ENCODE measurements around the gene ST8SIA5. TPM values are rescaled to one million over a fixed set of nuclear protein-coding genes. Genes with fewer than 3 reads are reported as not detected.

ST8SIA5 gene
- total RNA-seq, 1 donor from 2014 or later, result 0.29 TPM

DNA sequence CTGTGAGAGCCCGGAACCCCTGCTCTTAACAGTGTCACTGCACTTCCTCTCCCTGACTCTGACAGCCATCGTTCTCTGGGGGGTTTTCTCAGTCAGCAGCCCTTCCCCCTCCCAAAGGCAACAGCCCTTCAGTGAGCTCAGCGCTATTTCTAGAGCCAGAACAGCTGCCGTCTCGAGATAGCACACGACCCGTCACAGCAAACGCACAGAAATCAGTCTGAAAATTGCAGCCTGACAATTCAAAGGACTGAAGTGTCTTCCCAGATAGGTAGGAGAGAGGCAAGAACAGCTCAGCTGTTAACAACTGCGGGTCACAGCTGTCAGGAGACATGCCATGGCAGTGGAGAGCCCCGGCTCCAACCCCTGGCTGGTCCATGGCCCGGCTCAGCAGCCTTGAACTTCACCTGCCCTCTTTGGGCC, 45.4 kb downstream of the ST8SIA5 start:
- DNase-seq (ENCODE audit: low spot score), result no peak

- no peak for DNase-seq (ENCODE audit: low spot score)
These were observed 49.9 kb downstream of the ST8SIA5 start for GRCh38 chr18:46706968-46707367.

GRCh38 chr18:46705521-46705920, 51.3 kb downstream of the ST8SIA5 start:
- no peak for DNase-seq (ENCODE audit: low spot score)

DNA sequence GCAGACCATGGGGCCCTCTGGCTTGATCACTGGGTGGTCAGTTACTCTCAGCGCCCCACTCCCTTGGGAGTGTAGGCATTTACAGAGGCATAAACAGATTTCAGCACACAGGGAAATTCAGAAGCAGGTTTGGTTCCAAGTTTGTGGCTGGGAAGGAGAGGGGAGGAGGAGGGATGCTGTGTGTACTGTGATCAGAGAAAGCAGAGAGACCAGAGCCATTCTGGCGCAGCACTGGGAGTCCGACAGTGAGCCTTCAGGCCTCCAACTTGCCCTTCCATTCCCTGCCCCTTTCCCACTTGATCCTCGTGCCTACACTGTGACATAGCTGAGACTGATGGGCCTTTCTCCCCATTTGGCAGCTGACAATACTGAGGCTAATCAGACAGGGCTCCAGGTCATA, 52.0 kb downstream of the ST8SIA5 start:
- DNase-seq (ENCODE audit: low spot score), result no peak

GRCh38 chr18:46704189-46704588, 52.7 kb downstream of the ST8SIA5 start:
- no peak for DNase-seq (ENCODE audit: low spot score)

- no peak for DNase-seq (ENCODE audit: low spot score)
These were observed 54.4 kb downstream of the ST8SIA5 start for GRCh38 chr18:46702471-46702870.

GRCh38 chr18:46700066-46700824, 56.6 kb downstream of the ST8SIA5 start:
- no peak for DNase-seq (ENCODE audit: low spot score)

GRCh38 chr18:46696702-46697101, 60.2 kb downstream of the ST8SIA5 start:
- DNase-seq (ENCODE audit: low spot score), result no peak

DNA sequence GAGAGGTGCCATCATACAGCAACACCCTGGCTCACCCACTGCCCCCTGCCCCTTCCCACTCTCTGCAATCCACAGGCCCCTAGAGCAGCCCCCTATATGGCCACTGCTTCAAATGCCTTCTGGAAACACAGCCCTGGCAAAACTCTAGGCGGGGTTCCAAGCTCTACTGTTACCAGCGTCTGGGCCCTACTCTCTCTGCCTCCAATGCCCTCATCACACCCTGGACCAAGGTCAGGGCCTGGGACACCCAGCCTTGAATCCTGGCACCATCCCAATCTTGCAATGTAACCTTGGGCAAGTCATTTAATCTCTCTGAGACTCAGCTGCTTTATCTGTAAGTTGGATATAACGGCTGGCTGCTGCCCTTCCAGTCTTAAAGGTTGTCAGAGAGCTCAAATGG, 60.6 kb downstream of the ST8SIA5 start:
- no peak for DNase-seq (ENCODE audit: low spot score)

- DNase-seq (ENCODE audit: low spot score), result no peak
These were observed 62.9 kb downstream of the ST8SIA5 start for GRCh38 chr18:46693996-46694395.

DNA sequence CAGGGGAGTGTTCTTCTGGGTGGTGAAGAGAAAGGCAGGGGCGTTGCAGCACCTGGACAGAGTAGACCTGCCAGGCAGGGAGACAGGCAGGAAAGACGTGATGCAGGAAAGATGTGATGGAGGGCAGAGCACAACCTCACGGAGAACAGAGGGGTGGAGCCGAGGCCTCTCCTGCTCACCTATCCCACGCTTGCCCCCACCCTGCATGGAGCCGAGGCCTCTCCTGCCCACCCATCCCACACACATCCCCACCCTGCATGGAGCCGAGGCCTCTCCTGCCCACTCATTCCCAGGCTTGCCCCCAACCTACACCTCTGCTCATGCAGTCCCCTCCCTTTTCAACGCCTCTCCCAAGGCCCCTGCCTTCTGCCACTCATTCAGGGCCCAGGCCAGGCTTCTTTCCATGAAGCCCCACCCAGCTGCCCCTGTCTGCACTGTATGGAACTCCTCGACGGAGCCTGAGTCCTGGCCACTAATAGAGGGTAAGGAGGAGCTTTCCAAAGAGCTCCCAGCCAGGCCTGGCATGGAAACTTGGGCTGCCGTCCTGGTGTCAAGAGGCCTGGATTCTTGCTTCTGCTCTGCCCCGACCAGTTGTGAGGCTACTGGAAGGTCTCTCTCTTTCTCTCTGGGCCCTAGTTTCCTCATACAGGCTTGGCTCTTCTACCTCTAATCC, 67.9 kb downstream of the ST8SIA5 start:
- DNase-seq (ENCODE audit: low spot score), result no peak

DNA sequence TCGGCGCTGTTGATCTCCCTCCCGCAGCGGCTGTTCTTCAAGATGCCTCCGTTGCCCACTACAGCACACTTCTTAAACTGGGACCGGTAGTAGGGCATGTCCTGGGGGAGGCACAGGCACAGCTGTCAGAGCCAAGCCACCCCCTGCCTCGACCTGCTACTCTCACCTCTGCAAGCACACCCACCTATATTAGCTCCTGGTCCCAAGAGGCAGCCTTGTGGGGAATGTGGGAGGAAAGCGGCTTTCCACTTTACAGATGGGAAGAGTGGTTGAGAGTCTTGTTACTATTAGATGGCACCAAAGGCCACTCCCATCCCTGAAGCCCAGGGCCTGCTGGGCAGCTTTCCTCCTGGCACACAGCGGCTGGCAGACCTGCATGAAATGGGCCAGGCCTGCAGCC, 70.7 kb downstream of the ST8SIA5 start:
- DNase-seq (ENCODE audit: low spot score), result no peak

- DNase-seq (ENCODE audit: low spot score), result no peak
These were observed 73.6 kb downstream of the ST8SIA5 start for GRCh38 chr18:46683252-46683651.

DNA sequence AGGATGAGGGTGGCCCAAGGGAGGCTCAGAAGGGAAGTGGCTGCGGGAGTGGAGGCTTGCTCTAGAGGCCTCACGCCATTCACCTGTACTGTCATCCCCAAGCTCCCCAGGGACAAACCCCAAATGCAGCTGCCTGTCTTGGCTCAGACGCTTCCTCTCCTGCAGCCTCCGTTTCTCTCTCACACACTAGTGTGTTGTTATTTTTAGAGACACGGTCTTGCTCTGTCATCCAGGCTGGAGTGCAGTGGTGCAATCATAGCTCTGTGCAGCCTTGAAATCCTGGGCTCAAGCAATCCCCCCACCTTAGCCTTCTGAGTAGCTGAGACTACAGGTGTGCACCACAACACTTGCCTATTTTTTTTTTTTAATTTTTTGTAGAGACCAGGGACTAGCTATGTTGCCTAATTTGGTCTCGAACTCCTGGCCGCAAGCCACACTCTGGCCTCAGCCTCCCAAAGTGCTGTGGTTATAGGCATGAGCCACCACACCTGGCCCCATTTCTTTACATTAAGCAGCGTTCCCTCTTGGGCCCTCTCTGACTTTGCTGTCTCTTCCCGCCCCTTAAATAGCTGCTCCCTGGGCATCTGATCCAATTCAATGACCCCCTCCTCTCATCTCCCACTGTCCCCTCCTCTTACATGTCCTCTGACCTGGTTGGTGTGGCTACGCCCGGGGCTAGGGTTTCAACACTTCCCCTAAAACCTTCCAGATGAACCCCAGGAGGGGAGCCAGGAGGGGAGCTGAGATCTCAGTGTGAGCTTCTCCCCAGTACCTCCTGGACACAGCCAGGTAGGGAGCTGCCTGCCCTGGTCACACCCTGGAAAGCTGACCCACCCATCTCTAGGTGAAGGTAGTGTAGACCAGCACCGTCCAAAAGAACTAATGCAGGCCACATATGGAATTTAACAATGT, 75.8 kb downstream of the ST8SIA5 start:
- DNase-seq (ENCODE audit: low spot score), result no peak

DNA sequence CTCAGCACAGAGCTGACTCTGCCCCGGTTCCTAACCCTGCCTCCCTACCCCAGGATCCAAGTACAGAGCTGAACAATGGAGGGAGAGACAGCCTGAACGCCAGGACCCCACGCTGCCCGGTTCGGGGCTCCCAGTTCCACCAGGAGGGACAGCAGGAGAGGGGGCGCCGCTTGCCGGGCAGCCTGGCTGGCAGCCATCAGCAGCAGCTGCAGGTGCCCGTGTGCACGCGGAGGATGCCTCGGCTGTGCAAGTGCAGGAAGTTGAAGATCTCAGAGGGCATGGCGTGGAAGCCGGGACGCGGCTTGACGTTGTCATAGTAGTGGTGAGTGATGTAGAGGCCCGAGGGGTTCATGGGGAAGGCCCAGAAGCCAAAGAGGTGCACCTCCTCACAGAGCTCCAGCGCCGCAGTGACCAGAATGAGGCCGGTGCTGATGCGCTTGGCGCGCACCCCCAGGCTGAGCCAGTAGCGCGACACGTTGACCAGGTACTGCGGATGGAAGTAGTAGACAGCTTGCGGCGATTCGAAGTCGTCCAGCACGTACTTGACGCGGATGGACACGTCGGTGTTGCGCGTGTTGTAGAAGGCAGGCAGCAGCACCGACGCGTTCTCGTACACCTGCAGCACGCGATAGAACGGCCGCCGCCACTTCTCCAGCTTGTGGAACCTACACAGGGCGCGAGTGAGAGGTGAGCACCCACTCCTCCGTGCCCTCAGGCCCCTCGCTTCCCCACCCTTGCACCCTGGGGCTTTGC, 76.8 kb downstream of the ST8SIA5 start:
- no peak for DNase-seq (ENCODE audit: low spot score)

DNA sequence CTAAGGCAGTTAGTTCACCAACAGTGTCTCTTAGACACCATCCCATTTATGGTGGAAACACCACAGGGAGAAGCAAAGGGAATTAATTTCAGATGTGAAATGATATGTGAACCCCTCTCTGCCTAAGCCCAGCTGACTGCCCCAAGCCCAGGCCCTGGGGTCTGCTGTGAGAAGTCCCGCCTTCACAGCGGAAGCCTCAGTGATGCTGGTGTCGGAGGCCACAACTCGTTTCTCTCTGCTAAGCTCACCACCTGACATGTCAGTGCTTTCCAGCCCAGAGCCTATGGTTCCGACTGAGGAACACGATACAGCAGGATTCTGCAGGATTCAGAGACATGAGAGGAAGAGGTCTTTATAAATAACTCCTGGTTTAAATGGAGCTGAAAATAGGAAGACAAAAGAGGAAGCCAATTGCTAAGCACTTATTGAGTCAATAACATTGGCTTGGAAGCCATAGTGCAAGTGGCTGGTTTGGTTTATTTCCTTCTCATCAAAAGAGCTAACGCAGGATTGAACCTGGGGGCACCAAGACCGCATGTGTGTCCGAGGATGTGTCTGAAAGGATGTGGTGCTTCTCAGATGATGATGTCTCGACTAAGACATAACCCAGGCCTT, 78.0 kb downstream of the ST8SIA5 start:
- no peak for DNase-seq (ENCODE audit: low spot score)

GRCh38 chr18:46678041-46678440, 78.8 kb downstream of the ST8SIA5 start:
- no peak for DNase-seq (ENCODE audit: low spot score)

GRCh38 chr18:46677611-46678010, 79.2 kb downstream of the ST8SIA5 start:
- DNase-seq (ENCODE audit: low spot score), result no peak

GRCh38 chr18:46676182-46676835, 80.5 kb downstream of the ST8SIA5 start:
- no peak for DNase-seq (ENCODE audit: low spot score)

DNA sequence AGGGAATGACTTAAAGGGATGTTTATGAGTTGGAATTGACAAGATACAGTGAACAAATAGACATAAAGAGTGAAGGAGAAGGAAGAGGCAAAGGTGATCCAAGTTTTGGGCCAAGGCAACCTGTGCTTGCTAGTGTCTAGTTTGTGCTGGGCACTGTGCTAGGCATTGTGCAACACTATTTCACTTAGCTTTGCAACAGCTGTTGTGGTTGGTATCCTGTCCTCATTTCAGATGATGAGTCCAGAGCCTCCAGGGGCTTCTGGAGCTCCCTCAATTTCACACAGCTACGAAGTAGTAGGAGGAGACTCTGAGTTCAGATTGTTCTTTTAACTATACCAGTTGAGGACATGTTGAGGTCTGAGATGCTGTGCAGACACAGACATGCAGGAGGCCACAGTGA, 81.7 kb downstream of the ST8SIA5 start:
- DNase-seq (ENCODE audit: low spot score), result no peak
